ENCODE results near the gene DGLUCY.
"Not testable (repeated sequence)": the region's sequence is repeated elsewhere in the genome, so short reads cannot be mapped to it uniquely, and the experiment has no call there.

DNA sequence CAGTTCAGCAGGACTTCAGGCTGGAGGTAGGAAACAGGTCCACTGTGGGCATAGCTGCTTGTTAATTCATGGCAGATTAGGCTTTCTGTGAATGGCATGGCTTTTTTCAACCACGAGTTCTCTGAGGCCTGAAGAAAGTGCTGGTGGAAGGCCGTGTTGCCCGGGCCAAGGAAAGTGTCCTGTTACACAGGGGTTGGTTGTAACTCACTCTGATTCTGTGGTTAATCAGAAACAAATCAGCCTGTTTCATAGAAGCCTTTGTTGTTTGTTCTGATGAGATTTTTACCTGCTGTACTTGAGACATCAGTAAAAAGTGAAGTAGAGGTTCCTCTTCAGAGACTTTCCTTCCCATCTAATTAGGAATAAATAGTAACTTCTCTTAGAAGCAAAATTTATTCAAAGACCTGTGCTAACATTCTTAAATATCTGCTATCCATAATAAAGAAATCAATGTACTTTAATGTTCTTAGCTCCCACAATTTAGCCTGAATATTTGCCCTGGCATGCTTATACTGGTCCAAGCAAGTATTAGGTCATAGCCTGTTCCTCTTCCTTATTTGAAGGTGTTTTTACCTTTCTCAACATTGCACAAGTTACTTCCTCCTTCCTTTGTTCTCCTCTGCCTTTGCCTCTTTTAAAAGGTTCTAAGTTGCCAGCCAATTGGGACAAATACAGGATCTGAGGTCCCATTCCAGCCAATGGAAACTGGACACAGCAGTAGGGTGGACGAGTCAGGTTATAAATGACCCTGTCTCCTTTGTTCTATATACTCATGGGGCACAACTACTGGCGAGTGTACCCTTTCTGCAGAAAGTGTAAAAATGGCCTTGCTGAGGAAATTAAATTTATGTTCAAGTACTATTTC, 10.8 kb downstream of the DGLUCY start:
- TF ChIP-seq, protein P1, sequence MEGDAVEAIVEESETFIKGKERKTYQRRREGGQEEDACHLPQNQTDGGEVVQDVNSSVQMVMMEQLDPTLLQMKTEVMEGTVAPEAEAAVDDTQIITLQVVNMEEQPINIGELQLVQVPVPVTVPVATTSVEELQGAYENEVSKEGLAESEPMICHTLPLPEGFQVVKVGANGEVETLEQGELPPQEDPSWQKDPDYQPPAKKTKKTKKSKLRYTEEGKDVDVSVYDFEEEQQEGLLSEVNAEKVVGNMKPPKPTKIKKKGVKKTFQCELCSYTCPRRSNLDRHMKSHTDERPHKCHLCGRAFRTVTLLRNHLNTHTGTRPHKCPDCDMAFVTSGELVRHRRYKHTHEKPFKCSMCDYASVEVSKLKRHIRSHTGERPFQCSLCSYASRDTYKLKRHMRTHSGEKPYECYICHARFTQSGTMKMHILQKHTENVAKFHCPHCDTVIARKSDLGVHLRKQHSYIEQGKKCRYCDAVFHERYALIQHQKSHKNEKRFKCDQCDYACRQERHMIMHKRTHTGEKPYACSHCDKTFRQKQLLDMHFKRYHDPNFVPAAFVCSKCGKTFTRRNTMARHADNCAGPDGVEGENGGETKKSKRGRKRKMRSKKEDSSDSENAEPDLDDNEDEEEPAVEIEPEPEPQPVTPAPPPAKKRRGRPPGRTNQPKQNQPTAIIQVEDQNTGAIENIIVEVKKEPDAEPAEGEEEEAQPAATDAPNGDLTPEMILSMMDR (conservative IDR thresholded peaks at IDR 0.05; ENCODE audit: low read length), result not testable (repeated sequence)
- not testable (repeated sequence) for TF ChIP-seq EZH2phosphoT487 (IDR thresholded peaks at IDR 0.05; ENCODE audit: borderline replicate concordance)
